ENCODE results near the gene ABHD14A.

Gene ABHD14A

DNA sequence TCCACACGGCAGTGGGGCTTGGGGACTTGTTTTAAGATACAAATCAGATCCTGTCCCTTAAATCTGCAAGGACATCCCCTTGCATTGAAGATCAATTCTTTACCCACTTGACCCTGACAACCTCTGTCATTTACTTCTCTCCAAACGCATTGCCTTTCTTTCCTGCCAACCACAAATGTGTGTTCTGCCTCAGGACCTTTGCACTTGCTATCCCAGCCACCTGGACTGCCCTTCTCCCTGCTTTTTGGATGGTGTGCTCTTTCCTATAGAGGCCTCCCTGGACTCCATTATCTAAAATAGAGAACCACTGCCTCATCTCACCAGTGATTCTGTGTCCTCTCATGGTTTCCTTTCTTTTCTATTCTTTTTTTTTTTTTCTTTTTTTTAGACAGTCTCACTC lies 22.3 kb downstream of the ABHD14A start:
- DNase-seq, result no peak

DNA sequence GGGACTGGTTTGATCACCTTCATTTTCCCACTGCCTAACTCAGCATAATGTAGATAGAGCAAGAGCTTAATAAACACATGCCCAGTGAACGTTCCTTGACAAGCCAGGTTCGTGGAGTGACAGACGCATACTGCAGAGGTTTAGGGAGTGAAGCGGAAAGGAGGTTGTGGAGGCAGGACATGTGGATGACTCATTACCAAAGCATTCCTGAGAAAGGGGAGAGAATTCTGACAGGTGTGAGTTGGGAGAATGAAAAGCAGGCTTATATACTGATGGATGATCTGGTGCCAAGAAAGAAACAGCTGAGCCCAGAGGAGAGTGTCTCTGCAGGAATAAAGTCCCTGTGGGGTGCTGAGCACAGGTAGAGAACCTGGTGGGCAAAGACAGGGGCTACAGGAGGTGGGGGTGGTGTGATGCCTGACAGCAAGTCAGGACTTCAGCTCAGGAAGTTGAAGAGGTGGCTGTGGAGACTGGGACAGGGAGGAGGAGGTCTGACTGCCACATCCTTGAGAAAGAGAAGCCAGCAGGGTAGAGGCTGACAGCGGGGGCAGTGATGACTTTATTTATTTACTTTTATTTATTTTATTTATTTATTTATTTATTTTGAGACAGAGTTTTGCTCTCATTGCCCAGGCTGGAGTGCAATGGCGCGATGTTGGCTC lies 23.2 kb downstream of the ABHD14A start:
- no peak for DNase-seq

DNA sequence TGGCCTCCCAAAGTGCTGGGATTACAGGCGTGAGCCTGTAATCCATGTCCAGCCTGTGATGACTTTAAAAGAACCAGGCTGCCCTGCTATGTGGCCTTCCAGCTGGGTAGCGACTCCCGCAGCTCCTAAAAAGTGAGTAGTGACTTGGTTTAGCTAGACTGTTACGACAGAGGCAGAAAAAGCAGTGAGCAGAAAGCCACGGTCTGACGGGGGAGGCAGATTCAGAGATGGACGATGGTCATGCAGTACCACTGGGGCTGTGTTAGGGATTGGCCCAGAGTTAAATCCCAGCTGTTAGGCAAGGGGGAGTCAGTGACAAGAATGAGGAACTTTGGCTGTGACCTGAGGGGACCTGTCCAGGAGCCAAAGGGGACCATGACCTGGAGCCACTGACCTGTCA lies 23.9 kb downstream of the ABHD14A start:
- DNase-seq, result no peak

DNA sequence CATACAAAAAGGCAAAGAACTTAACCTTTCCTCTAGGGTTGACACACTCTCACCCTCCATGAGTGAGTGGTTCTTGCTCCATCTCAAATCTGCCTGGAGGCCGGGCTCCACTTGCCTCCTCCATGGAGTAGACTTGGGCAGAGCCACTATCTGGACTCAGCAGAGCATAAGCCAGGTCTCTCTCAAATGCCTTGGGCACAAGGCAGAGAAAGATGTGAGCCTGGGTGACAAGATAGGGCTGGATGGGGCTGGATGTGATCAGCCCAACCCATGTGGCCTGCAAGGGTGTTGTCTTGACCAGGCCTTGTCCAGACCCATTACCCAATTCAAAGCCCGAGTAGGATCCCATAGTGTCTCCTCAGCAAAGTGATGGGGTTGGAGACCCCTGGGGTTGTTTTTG lies 25.0 kb downstream of the ABHD14A start:
- no peak for DNase-seq

DNA sequence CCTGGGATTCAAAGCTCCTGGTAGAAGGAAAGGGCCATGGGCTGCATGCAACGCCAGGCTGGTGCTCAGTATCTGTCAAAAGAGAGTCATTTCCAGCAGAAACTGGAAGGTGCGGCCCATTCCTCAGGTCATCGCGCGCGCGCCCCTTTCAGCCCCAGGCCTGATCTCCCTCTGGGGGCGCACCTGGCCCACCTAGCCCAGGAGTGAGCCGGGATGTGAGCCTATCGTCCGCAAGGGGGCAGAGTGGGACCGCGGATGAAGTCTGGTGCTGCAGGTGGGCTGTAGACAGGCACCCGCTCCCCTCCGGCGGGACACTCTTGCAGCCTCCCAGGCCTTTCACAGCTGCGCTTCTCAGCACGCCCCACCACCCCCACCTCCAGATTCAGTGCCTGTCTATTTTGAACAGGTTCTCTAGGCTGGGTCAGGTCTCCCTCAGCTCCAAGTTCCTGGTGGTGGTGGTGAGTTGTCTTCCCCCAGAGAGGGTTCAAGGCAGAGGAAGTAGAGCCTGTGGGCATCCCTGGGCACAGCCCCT lies 26.6 kb downstream of the ABHD14A start:
- peak in 11 of 14 donors; percentile 20 to 71 (median 47) for DNase-seq

DNA sequence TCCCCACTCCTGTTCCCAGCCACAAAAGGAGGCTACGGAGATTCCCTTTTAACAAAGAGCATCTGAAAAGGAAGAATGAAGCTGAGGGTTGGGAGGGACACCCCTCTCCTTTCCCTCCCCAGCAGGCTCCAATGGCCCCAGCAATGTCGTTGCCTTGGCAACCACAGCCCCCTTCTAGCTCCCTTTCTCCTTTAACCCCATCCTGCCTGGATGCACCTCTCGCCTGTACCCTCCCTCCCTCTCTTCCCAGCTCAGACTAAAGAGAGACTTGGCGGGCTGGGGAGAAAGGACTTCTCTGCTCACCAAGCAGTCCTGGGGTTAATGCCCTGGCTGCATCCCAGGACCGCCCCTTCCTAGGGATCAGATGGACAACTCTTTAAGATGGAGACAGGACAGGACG lies 27.9 kb downstream of the ABHD14A start:
- no peak for DNase-seq

DNA sequence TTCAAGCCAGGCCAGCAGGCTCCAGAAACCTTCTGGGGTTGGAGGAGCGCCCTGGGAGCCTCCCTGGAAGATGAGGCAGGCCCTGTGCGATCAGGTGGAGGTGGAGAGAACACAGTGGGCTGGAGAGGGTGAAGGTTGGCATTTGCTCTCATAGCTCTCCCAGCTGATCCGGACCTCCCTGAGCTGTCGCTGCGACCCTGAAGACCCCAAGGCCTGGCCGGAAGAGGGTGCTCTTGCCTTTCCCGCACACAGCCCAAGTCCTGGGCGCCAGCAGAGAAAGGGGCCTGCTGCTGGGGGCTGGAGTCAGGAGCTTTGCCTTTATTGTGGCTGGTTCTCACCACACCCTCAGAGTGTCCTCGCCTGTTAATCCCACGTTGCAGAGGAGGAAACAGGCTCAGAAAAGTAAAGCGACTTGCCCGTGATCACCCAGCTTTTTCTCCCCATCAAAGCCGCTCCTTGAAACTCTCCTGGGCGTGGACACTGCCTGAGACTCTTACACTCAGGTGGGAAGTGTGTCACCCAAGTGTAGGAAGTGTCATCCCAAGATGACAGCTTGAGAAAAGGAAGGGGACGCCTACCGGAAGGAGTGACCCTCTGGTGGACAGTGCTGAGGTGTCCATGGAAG lies 29.4 kb downstream of the ABHD14A start:
- peak in 10 of 14 donors; percentile 15 to 77 (median 38) for DNase-seq

DNA sequence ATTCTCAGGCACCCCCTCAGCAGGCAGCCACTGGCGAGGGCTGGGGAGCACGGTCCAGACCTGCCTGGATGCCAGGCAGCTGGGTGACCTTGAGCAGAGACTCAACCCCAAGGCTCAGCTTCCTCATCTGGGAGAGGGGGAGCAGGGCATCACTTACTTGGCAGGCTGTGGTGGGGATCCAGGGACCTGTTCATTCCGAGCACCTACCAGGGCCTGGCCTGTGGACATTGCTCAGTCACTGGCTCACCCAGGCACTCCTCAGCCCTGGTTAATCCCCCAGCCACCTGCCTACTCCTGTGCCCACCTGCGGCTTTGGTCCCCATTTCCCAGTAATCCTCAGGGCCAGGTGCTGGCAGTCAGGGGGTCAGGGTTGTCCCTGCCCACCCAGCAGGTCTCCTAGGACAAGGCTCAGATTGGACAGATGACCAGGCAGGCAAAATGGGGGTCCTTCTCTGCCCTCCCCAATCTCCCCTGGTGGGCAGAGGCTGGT lies 30.1 kb downstream of the ABHD14A start:
- peak in 1 of 14 donors; percentile 42 for DNase-seq

DNA sequence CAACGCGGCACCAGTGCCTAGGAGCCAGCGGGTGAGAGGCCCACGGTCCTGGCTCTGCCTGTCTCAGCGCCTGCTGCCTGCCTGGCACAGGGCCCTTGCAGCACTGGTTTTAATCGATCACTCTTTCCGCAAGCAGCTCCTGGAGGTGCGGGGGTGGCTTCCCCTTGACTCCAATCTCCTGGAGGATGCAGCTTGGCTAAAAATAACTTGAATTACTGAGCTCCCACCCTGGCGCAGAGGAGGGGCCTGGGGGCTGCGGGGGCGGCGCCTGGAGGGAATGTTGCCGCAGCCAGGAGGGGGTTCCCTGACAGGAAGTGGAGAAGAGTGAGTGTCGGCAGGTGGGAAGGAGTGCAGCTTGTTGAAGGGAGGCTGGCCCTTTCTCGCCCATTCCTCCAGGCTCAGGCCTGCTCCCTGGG lies 30.7 kb downstream of the ABHD14A start:
- no peak for DNase-seq

DNA sequence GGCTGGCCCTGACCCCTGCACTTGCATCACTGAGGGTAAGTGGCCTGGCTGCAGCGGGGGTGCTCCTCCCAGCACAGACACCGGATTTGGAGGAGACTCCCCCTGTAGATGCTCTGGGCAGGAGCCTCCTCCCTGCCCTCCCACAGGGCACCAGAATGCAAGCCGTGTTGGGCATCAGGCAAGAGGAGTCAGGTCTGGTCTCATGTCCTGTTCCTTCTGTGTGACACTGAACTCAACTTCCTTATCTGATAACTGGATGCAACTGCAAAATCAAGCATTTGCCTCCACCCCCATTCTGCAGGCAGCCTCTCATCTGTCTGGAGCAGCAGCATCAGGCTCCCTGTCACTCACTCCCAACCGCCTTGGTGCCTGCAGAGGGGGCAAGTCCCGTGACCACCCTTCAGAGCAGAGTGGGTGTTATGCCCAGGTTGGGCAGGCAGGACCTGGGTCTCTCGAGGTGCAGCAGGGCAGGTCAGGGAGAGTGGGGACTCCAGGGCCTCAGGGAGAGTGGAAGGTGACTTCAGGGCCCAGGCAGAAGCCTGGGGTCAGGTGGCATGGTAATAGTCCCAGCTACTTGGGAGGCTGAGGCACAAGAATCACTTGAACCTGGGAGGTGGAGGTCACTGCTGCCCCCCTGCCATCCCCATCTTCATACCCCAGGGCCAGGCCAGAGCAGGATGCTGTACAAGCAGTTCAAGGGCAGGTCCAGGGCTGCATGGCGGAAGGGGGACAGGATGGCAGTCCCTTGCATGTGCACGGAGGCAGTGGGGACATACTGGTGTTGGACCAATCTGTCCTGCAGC lies 31.4 kb downstream of the ABHD14A start:
- peak in 1 of 14 donors; percentile 25 for DNase-seq

DNA sequence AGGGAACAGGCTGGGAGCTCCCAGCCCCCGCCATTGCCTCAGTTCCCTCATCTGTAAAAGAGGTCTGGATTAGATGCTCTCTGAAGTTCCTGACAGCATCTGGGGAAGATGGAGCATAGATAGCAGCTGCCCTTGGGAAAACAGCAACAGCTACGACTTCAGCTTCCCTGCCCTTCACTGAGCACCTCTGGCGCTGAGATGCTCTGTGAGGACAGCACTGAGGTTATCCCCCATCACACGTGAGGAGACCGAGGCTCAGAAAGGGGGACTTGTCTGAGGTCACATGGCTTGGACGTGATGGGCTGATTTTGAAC lies 31.9 kb downstream of the ABHD14A start:
- DNase-seq, result no peak

DNA sequence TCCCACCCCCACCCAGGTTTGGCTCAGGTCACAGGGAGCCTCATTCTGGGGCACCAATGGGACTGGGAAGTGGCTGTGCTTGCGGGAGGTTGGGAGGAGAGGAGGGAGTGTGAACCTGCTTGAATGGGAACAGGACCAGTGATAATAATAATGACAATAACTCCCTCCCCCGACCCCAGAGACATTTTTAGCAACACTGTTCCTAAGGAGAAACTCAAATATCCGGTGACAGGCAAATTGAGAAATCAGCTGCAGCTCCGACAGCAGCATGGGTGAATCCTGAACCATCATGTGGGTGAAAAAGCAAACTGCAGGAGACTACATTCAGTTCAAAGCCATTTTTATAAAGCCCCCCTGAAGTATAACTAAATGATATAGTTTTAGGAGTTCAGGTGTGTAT lies 32.4 kb downstream of the ABHD14A start:
- DNase-seq, result no peak

DNA sequence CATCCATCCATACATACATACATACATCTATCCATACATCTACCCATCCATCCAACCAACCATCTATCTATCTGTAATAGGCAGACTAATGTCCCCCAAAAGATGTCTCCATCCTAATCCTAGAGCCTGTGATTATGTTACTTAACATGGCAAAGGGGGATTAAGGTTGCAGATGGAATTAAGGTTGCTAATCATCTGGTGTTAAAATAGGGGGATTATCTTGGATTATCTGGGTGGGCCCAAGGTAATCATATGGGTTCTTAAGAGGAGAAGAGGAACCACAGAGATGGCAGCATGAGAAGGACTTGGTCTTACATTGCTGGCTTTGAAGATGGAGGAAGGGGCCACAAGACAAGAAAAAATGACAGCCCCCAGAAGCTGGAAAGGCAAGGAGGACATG lies 35.6 kb downstream of the ABHD14A start:
- DNase-seq, result no peak

DNA sequence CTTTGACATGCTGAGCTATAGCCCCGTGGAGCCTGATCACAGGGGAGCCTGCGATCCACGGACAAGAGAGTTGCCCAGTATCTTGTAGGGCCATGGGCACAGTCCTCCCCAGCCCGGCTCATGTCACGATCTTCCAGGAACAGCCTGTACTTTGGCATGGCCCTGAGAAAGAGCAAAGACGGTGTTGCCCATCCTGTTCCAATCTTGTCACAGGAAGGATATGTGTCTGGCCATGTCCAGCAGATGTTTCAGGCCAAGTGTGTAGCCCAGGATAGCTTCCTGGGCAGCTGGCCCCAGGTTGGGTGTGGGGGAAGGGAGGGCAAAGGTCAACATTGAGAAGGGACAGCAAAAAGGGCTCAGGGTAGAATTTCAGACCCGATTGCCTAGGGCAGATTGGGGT lies 37.8 kb downstream of the ABHD14A start:
- DNase-seq, result no peak

DNA sequence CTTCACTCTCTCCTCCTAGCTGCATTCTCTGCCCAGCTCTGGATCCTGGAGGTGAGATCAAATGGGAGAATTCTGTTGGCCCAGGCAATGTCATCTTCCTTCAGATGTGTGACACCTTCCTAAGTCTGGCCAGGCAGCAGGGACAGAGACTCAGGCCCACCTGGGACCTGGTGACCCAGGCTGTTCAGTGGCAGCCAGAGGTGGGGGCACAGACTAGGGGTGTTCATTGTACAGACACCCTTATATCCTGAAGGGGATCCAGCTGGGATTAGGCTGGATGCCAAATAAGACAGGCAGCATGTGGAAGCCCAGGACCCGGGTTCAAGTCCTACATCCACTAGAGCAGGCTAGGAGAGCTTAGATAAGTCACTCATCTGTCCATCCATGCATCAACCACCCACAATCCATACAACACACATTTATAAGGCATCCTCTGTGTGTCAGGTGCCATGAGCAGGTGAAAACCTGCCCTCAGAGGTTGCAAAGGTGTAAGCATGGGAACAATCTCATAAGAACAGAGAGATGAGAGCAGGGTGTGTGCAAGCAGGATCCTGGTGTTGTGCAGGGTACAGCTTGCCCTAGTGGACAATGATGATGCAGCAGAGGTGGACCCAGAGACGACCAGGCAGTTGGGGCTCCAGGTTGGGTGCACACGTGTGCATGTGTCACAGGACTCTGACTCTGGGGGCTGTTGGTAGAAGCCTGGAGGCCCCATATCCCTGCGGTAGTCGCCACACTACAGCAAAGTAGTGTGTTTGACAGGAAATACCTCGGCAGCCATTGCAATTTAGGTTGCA lies 39.1 kb downstream of the ABHD14A start:
- no peak for DNase-seq

DNA sequence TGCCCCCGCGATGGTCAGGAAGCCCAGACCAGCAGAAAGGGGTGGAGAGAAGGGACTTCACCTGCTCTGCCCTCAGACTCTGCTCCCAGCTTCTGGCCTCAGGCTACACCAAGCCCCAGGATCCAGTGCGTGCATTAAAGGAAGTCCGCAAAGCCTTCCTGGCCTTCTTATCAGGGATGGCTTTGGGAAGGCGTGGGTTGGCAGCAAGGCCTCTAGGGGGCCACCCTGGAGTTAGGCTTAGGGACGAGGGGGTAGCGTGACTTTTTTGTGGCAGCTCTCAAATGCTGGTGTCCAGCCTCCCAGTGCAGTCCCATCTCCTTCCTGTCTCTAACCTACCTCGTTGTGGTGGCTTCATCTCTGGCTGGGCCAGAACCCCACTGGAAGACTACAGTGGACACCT lies 39.7 kb downstream of the ABHD14A start:
- DNase-seq, result no peak

DNA sequence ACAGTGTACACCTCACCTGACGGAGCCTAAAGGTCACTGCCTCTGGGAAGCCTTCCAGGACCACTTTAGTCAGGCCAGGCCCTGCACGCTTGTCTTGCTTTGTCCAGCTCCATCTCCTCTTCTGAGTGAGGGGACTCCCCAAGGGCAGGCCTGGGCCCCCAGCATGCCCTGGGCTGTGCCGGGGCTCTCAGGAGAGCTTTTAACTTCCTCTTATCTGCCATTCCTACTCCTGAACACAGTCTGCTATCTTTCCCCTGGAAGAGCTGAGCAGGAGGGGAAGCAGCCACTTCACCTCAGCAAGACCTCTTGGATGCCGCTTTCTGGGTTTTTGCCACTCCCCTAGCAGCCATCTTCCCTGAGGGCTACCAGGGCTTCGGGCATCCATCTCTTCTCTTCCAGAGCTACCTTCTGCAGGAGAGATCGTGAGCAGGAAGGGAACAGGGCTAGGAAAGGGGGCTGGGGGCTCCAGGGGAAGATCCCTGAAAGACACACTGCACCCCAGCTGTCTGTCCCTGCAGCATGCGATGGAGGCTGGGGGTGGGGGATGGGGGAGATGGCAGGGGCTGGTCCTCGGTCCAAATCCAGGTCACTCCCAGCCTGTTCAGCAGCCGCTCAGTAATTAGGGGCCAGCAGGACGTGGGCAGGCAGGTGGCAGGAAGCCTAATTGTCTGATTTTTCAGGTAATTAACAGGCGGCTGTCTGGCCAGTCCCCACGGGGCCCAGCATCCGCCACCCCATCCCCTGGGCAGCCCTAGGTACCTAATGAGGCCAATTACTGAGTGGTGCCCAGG lies 40.8 kb downstream of the ABHD14A start:
- peak in 1 of 14 donors; percentile 76 for DNase-seq

DNA sequence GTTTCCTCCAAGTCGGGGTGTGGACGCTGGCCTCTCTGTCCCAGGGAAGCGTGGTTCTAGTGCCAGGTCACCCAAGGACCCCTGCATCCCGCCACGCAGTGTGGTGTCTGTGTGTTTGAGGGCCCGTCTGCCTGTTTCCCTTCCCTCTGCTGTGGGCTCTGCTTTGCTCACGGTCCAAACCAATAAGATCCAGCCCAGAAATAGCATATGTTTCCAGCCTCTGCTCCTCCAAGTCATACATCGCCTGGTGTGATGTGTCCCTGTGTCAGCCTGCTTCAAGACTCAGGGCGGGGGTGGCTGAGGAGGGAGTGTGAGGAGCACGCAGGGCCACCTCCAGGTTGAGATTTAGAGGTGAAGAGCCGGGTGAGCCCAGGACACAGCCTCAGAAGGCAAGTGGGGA lies 42.7 kb downstream of the ABHD14A start:
- DNase-seq, result peak in 1 of 14 donors; percentile 39

DNA sequence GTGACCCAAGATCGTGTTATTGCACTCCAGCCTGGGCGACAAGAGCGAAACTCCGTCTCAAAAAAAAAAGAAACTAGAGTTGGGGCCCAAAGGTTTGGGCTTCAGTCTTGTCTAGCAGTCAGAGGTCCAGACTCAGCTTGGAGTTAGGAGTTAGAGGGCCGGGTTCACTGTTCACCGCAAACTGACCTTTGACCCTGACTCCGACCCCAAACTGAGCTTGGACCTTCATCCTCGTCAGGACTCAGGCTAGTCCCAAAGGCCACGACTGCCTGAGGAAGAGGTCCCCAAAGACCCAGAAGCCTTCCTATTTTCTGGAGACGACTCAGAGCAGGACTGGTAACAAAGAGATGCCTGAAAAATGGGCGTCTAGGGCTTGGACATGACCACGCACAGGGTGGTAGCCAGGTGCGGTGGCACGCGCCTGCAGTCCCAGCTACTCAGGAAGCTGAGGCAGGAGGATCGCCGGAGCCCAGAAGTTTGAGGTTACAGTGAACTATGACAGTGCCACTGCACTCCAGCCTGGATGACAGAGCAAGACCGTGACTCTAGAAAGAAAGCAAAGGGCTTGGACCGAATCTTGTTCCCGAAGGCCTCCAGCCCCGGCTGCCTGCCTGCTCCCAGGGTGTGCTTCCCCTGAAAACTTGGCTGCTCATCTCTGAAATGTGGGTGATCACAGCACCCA lies 43.6 kb downstream of the ABHD14A start:
- DNase-seq, result no peak

DNA sequence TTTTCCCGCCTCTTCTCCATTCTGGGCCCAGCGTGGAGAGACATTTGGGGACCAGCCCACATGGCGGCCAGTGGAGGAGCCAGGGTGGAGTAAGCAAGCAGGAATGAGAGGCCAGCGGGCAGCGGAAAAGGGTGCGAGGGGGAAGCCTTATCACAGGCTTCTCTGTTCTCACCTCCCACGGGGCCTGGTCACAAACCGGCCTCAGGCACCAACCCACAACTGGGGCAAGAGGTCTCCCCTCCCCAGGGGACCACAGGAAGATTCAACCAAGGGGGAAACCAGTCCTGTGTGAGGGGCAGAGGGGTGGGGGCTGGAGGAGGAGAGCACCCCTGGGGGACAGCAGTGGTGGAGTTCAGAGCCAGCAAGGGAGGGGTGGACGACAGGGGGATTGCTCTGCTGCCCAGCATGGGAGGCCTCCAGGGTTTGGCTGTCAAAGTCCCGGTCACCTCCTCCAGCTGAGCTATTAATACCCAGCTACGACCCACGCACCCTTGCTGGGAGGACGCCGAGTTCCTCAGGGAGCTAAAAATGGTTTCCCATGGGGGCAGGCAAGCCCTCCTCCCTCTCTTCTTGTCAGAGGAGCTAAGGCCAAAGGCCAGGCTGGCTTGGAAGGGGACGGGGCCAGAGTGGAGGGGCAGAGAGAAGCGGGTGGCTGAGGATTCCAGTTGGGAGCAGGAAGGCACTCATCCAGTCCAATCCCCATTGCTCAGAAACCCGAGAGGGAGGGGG lies 44.7 kb downstream of the ABHD14A start:
- DNase-seq, result no peak

Measured in C1 segment of cervical spinal cord (tissue), 14 donors.